DND-41 (cell line): ENCODE data around the gene UBE2N.
"Not testable (repeated sequence)": the region's sequence is repeated elsewhere in the genome, so short reads cannot be mapped to it uniquely, and the experiment has no call there.

Experiments used
- ATAC-seq: fragments of 200-7000 bp; cut with Tn5 transposase; 3 replicates; pipeline ENCODE4 v1.9.1; 2021; ENCODE audit warnings: low read depth; ENCODE audit not compliant: insufficient read depth
- DNase-seq: peaks from one replicate; pipeline ENCODE4 v3.0.0-alpha.2; 2020
- H2AFZ ChIP-seq: 2 replicates; pipeline ENCODE4 v1.6.0; 2012; ENCODE audit warnings: low read depth, low read length
- H3K27ac ChIP-seq: 2 replicates; pipeline ENCODE4 v1.5.1; 2012; ENCODE audit warnings: low read length, inconsistent platforms
- H3K27me3 ChIP-seq: fragments of 200-600 bp; sonication (generic); 2 replicates; pipeline ENCODE4 v1.6.0; 2012; ENCODE audit warnings: low read length, mild to moderate bottlenecking, inconsistent platforms; ENCODE audit not compliant: insufficient read depth, poor library complexity
- H3K36me3 ChIP-seq: 2 replicates; pipeline ENCODE4 v1.5.1; 2012; ENCODE audit warnings: low read length, inconsistent platforms; ENCODE audit not compliant: insufficient read depth
- H3K4me1 ChIP-seq: 2 replicates; pipeline ENCODE4 v1.5.1; 2012; ENCODE audit warnings: mild to moderate bottlenecking, low read length; ENCODE audit not compliant: insufficient read depth
- H3K4me2 ChIP-seq: 2 replicates; pipeline ENCODE4 v1.6.0; 2012; ENCODE audit warnings: mild to moderate bottlenecking, moderate library complexity, low read length, inconsistent platforms; ENCODE audit not compliant: insufficient read depth
- H3K4me3 ChIP-seq, 2 experiments: fragments of 200-600 bp in 1 of 2; shearing (Covaris generic) in 1 of 2; 2 replicates each; pipeline ENCODE4 v1.5.1; 2012 to 2016; ENCODE audit warnings: inconsistent platforms in 2 of 2, low read length in 2 of 2, mild to moderate bottlenecking in 2 of 2, low read depth in 1 of 2, moderate library complexity in 1 of 2
- H3K79me2 ChIP-seq: 2 replicates; pipeline ENCODE4 v1.6.0; 2012; ENCODE audit warnings: low read length, inconsistent platforms; ENCODE audit not compliant: insufficient read depth
- H3K9ac ChIP-seq: 2 replicates; pipeline ENCODE4 v1.6.0; 2012; ENCODE audit warnings: low read depth, mild to moderate bottlenecking, inconsistent platforms, low read length, moderate library complexity
- H3K9me3 ChIP-seq: 2 replicates; pipeline ENCODE4 v1.5.1; 2012; ENCODE audit warnings: low read length, moderate library complexity, mild to moderate bottlenecking, inconsistent platforms; ENCODE audit not compliant: insufficient read depth, severe bottlenecking
- H4K20me1 ChIP-seq: 2 replicates; pipeline ENCODE4 v1.6.0; 2012; ENCODE audit warnings: low read length; ENCODE audit not compliant: insufficient read depth
- CTCF ChIP-seq: IDR thresholded peaks from 2 replicates; pipeline ENCODE4 v1.5.1; 2012; ENCODE audit warnings: borderline replicate concordance, low read length, moderate library complexity, mild to moderate bottlenecking; ENCODE audit not compliant: poor library complexity, severe bottlenecking; ENCODE audit errors: extremely low read depth
- EZH2 ChIP-seq: IDR thresholded peaks from 3 replicates; pipeline ENCODE4 v1.6.1; 2012; ENCODE audit warnings: borderline replicate concordance, low read depth, mild to moderate bottlenecking, moderate library complexity, low read length, inconsistent platforms; ENCODE audit not compliant: severe bottlenecking

Gene UBE2N

GRCh38 chr12:93378998-93379325 is 62.8 kb downstream of the UBE2N start:
- TF ChIP-seq EZH2 (no peak), CTCF (no peak)
- DNase-seq = no peak
- H3K4me1 ChIP-seq = peaks cover 45% of the 10 kb centered on the region
- H3K27me3 ChIP-seq = no peaks in the 10 kb centered on the region
- H4K20me1 ChIP-seq = peaks cover 34% of the 10 kb centered on the region
- H3K79me2 ChIP-seq = peaks cover 61% of the 10 kb centered on the region
- H3K4me2 ChIP-seq = peak overlapping the region; percentile 92
- H3K27ac ChIP-seq = peak overlapping the region; percentile 94
- H3K4me3 ChIP-seq = peak overlapping the region; percentile 80 to 84
- H3K9ac ChIP-seq = peak overlapping the region; percentile 72
- peaks cover 18% of the 10 kb centered on the region; the same call in 1 of the 2 replicates for H3K36me3 ChIP-seq
- H2AFZ ChIP-seq = peak overlapping the region; percentile 81
- ATAC-seq = no peak
- no peaks in the 10 kb centered on the region for H3K9me3 ChIP-seq

GRCh38 chr12:93378196-93378997 is 63.4 kb downstream of the UBE2N start:
- peaks cover 55% of the 10 kb centered on the region for H3K79me2 ChIP-seq
- peak overlapping the region; percentile 80 to 84 for H3K4me3 ChIP-seq
- H3K36me3 ChIP-seq = peaks cover 13% of the 10 kb centered on the region; the same call in 1 of the 2 replicates
- DNase-seq (peak; percentile 71), ATAC-seq (peak; percentile 73)
- peak overlapping the region; percentile 94 for H3K27ac ChIP-seq
- not testable (repeated sequence) for H3K9me3 ChIP-seq, H3K27me3 ChIP-seq
- H3K4me1 ChIP-seq = peaks cover 45% of the 10 kb centered on the region
- peak overlapping the region; percentile 81 for H2AFZ ChIP-seq
- peak overlapping the region; percentile 92 for H3K4me2 ChIP-seq
- peak overlapping the region; percentile 72 for H3K9ac ChIP-seq
- H4K20me1 ChIP-seq = peaks cover 29% of the 10 kb centered on the region

- peak; percentile 79 for ATAC-seq
- peaks cover 47% of the 10 kb centered on the region for H3K79me2 ChIP-seq
These were observed 64.2 kb downstream of the UBE2N start, which contains the start of gene NUDT4 for GRCh38 chr12:93377252-93378195. TSS of gene NUDT4 (plus strand) at chr12:93377925. CDS start at chr12:93378323, 398 bp downstream.

More at GRCh38 chr12:93377252-93378195, 64.2 kb downstream of the UBE2N start, which contains the start of gene NUDT4:
- Histone ChIP-seq H3K27ac (peak within 1 kb of the TSS; percentile 94), H3K4me1 (peaks cover 45% of the 10 kb centered on the region), H3K9ac (peak within 1 kb of the TSS; percentile 72), H3K27me3 (no peaks in the 10 kb centered on the region), H3K4me2 (peak within 1 kb of the TSS; percentile 92), H4K20me1 (peaks cover 25% of the 10 kb centered on the region), H3K4me3 (peak within 1 kb of the TSS; percentile 80 to 84), H3K9me3 (no peaks in the 10 kb centered on the region), H2AFZ (peak within 1 kb of the TSS; percentile 95), H3K36me3 (peaks cover 10% of the 10 kb centered on the region; the same call in 1 of the 2 replicates)
- peak; percentile 98 for DNase-seq
- TF ChIP-seq CTCF = no peak
- no peak for TF ChIP-seq EZH2
